GM18499 (cell line): ENCODE results near the gene TEC.
"Not testable (repeated sequence)": the region's sequence is repeated elsewhere in the genome, so short reads cannot be mapped to it uniquely, and the experiment has no call there.

Experiments used
- ATAC-seq: cut with Tn5 transposase; IDR thresholded peaks from one replicate; pipeline ENCODE4 v1.9.1; 2021; ENCODE audit warnings: moderate number of reproducible peaks; ENCODE audit not compliant: insufficient read depth, unreplicated experiment

TEC gene

DNA sequence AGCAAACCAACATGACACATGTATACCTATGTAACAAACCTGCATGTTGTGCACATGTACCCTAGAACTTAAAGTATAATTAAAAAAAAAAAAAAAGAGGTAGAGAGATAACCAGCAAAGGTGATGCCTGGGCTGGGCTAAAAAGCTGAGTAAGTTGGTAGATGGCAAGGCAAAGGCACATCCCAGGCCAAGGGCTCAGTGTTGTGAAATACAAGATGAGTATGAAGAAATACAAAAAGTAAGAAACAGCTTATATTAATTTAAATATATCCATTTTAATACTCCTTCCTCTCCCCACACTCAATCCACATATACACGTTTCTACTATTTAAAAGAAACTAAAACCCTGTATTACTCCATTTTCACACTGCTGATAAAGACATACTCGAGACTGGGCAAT is 25.8 kb downstream of the TEC start:
- no peak for ATAC-seq

DNA sequence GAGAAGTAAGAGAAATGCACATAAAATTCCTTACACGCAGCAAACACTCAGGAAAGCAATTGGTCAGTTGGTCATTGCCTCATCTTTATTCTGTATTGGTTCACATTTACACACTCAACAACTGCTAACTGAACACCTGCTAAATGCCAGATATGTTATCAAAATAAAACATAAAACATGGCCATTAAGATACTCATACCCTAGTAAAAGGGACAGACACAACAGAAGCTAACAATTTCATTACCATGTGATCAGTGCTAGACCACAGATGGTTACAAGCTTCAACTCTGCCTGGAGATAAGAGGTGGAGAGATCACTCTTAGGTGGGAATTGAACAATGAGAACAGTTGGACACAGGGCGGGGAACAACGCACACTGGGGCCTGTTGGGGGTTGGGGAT is 26.2 kb downstream of the TEC start:
- no peak for ATAC-seq

DNA sequence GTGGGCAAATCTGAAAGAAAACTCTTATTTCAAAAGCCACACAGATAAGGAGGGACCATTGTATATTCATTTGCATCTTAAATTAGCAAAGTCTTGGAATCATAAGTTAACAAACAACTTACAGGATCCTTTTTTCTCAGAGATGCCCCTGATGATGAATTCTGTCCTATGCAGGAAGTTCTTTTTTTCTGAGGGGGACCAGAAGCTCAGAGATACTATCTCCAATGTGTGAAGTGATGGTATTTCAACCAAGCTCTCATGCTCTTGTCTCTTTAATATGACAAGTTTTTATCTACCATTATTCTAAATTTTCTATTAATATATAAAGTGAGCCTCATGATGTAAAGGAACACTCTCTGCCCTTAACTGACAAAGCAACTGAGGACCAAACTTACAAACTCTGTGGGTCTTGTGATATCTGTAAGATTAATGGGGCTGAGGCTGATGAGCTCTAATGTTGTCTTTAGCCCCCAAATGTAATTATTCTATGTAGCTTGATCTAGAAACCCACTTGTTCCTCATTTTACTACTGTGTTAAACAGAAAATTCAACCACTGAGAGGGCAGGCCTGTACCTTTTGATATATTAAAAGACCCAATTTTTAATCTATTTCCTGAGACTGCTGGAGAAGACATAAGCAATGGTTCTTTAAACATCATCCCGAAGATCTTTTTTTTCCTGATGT is 27.0 kb downstream of the TEC start:
- ATAC-seq = no peak

DNA sequence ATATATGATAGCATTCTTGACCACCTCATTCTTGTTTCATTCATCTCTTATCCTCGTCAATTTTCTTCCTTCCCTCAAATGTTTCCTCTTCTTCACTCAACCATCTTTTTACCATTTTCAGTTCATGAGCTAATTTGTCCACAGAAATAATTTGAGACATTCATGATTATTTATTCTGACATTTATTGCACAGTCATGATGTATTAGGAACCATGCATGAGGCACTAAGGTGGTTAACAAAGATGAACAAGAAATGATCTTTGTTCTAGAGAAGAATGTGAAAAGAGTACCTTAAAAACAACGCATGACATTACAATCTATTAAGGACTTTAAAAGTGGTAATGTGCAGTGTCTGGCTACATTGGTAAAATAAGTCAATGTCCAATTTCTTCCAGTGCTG is 27.9 kb downstream of the TEC start:
- ATAC-seq = no peak

DNA sequence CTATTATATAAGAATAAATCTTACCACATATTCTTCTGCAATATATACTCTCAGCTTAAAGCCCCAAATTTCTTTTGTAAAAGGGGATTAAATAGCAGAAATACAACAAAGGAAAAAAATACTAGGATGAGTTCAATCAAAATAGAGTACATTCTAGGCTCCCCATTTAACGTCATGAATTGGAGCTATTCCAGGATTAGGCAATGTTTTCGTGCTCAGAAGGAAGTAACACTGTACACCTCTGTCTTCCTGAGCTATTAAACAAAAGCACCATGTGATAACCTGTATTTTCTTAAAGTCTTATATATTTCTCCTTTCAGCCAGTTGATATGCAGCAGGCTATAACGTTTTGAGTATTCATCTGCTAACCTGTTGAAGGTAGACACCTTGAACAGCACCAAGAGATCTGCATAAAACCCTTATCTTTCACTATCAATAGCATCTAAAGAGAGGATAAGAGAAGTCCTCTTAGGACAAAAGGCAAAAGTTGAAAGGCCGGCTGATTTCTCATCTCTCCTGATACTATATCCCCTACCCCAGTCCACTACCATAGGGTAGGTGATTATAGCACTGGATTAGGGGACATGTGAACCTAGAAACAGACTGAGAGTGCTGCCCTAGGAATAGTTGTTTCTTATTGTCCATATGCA is 31.5 kb downstream of the TEC start:
- no peak for ATAC-seq

DNA sequence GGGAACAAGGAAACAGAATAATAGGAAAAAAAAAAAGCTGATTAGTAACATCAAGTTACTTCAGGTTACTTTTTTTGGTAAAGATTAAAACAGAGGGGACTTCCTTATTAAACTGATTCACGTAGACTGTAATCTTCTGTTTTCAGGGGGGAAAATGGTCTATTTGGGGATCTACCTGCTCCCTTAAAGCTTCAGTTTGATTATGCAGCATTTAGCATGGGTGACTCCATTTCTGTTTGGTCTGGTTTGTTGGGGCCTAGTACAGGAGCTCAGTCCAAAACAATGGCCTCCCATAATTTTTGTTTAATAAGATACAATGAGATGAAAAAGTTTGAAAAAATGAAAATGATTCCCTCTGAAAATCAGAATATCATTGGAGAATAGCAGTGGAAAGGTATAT is 34.6 kb downstream of the TEC start:
- ATAC-seq = no peak

DNA sequence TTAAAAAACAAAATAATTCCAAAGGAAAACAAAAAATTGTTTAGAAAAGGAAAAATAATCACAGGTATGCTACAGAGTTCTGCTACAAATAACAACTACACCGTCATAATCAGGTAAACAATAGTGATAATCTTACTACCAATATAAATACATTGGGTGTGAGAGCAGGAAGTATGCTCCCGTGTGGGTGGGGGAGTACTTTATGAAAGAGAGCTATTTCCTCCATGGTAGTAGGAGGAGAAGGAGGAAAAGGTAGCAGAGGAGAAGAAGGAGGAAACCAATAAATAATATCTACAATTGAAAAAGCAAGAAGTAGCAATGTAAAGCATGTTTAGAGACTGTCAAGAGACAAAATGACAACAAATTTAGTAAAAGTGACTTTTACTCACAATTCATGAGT is 35.1 kb downstream of the TEC start:
- no peak for ATAC-seq

DNA sequence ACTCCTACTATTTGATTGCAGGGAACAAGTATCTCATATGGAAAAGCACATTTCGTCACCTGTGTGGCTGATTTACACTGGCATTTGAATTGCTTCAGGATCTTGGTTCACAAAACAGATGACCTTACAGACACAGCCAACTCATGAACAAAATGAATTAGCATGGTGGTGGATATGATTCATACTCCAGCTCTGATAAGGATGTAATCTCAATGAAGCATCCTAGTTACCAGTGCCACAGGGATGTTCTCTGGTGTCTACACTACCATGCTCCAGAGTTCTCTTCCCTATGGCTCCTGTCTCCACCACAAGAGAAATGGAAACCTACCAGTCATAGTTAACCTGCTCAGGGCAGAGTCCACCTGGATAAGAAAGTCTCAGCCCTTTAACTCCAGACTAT is 40.7 kb downstream of the TEC start:
- ATAC-seq = no peak

DNA sequence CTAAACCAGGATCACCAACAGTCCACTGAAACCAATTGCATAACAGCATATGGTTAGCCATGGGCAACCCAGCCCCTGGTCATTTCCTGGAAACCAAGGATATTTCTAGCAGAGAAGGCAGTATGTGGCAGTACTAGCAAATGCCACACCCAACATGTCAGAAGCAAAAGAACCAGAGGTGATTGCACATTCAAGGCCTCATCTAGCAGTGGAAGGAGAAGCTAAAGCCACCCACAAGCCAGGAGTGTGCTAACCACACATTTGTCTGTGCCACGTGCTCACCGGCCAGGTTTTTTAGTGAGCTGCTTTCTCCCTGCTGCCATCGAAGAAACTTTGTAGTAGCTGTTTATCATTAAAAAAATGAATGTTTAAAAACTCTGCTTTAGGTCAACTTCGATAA is 42.0 kb downstream of the TEC start:
- ATAC-seq = no peak

DNA sequence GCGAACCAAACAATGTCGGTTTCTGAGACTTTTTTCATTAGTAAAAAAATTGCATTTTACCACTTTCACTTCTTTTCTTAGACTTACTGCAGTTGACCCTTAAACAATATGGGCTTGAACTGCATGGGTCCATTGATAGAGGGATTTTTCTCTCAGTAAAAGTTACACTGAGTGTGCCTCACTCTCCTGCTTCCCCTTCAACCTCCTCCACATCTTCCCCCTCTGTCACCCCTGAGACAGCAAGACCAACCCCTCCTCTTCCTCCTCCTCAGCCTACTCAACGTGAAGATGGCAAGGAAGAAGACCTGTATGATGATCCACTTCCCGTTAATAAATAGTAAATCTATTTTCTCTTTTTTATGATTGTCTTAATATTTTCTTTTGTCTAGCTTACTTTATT is 43.4 kb downstream of the TEC start:
- ATAC-seq = no peak

DNA sequence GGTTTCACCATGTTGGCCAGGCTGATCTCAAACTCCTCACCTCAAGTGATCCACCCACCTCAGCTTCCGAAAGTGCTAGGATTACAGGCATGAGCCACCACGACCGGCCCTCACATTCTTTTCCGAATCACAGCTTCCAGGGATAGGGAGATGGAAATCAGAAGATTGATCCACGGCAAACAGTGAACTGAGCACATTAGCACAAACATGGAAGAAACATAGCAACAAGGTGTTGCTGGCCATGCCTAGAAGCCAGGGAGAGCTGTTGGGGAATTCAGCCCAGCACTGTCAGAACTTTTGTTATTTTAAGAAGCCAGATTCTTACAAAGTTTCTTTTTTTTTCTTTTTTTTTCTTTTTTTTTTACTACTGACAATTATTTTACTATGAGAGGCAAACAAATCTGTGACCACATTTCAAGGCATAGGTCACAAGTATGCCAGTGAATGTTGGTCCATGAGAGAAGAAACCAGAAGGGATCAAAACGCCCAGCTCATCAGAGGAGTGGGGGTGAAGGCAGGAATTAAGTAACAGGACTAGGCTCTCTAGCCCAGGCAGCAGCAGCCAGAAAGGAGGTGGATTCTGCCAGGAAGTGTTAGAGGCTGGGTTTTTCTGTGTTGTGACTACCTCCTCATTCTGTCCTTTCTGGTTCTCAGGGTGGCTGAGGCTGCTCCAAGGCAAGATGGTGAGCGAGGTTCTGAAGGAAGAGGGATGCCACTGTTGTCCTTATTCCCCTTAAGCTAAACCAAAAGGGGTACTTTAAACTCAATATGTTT is 44.1 kb downstream of the TEC start:
- ATAC-seq = no peak

DNA sequence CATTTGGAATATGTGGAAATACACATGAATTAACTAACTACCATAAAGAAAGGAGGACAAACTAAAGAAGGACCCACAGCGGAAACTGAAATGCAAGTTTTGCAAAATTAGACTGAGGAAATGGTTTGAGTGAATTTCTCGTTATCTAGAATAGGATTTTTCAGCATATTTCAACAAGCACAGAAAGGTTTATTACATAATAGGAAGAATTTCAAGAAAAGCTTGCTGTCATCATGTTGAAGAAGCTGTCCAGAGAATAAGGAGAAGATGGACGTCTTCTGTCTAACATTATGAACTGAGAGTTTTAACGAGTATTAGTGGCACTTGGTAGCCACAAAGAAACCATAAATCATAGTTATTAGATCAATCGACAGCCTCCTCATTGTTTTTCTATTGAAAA is 45.0 kb downstream of the TEC start:
- ATAC-seq = no peak

DNA sequence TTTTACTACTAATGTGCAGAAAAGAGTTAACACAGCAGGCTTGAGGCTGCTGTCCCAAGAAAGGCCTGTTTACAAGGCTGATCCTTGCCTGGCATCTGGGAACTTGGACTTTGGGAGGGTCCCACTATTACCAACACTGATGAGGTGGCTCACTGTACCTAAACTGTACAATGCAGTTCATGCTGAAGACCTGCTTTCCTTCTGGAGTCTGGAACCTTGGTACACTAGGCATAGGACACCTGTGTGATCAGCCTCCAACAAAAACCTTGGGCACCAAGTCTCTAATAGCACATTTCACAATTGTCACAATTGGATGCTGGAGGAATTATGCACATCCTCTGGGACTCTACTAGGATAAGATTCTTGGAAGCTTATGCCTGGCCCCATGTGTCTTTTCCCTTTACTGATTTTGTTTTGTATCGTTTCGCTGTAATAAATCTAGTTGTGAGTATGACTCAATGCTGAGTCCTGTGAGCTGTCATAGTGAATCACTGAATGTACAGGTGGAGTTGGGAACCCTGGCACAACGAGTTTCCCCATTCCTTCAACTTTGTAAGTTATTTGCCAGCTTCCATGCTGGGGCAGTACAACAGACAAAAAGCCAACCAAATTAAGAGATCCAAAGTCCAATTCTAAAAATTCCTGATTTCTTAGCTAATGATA is 45.9 kb downstream of the TEC start:
- no peak for ATAC-seq

DNA sequence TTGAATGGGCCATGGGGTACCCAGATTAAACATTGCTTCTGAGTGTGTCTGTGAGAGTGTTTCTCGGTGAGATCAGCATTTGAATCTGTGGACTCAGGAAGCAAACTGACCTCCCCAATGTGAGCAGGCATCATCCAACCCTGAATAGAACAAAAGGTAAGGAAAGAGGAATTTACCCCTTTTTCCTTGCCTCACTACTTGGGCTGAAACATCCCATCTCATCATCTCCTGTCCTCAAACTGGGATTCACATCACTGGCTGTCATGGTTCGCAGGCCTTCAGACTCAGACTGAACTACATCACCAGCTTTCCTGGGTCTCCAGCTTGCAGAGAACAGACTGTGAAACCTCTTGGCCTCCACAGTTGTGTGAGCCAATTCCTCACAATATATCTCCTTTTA is 47.1 kb downstream of the TEC start:
- no peak for ATAC-seq

DNA sequence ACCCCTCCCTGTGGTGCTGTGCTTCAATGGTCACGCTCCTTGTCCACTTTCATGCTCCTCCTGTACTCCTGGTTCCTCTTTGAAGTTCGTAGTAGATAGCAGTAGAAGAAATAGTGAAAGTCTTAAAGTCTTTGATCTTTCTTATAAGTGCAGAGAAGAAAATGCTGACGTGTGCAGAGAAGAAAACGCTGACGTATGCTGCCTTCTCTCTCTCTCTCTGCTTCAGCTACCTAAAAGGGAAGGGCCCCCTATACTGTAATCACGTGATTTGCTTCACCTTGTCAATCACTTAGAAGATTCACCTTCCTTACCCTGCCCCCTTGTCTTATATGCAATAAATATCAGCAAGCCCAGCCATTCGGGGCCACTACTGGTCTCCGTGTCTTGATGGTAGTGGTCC is 50.2 kb downstream of the TEC start:
- not testable (repeated sequence) for ATAC-seq

DNA sequence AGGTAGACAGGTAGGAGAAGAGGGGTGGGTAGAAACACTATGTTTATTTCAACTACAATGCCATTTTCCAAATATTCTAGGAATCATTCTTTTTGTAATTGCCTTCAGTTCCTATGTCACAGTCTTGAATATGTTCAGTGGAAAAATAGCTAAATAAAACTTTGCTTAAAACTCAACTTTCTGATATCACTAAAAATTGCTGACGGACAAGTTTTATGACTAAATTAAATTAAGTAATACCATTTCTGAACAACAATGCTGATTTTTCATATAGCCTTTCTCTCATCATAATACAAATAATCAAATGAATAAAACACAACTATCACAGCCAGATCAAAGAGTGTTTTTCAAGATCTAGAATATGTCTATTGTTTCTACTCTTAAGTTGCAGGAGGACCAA is 53.1 kb downstream of the TEC start:
- ATAC-seq = no peak

DNA sequence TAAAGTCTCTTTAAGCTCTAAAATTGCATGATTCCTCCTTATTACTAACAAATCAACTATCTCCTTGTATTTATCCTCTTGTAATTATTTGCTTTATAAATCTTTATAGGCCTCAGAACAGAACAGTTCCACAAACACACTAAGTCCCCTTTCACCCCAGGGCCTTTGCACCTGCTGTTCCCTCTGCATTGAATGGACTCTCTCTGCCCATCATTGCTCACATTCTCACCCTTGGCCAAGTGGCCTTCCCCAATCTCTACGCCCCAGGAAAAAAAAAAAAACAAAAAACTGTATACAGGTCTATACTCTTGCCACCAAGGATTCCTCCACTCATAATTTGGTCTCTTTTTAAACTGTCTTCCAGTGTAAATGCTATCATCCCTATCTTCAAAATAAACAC is 53.7 kb downstream of the TEC start:
- no peak for ATAC-seq

DNA sequence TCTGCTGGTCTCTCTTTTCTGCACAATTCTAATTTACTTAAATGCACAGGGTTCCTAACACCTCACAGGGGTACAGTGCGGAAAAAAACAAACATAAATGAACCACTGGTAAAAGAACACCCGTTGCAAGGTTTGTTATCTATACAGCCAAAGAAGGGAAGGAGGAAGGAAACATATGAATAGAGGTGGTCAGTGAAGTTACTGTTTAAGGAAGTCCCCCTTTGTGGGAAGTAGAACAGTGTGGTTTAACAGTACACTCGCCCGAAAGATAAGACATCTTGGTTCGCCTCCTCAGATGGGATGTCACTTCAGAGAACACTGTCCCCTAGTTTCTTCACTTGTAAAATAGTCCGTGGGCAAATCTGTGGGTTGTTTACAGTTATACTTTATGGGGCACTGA is 57.5 kb downstream of the TEC start:
- ATAC-seq = peak; percentile 80

DNA sequence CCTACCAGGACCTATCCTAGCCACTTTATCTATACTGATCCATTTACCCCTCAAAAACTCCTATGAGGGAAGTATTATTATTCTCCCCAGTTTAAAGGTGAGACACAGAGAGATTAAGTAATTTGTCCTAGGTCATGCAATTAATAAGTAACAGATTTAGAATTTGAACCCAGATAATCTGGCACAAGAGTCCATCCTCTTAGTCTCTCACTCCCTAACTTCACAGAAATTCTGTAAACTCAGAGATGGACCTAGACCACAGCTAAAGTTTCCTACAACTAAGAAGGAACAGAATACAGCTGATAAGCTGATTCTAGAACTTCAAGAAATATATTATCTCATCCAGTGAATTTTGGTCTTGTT is 58.7 kb downstream of the TEC start:
- no peak for ATAC-seq

DNA sequence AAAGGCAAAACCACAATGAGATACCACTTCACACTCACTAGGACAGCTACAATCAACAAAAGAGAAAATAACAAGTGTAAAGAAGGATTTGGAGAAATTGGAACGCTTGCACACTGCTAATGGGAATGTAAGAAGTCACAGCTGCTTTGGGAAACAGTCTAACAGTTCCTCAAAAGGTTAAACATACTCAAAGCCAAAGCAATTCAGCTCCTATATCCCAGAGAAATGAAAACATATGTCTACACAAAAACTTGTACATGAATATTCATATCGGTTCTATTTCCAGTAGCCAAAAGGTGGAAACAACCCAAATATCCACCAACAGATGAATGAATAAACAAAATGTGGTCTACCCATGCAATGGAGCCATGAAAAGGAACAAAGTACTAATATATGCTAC is 64.0 kb downstream of the TEC start:
- ATAC-seq = no peak

DNA sequence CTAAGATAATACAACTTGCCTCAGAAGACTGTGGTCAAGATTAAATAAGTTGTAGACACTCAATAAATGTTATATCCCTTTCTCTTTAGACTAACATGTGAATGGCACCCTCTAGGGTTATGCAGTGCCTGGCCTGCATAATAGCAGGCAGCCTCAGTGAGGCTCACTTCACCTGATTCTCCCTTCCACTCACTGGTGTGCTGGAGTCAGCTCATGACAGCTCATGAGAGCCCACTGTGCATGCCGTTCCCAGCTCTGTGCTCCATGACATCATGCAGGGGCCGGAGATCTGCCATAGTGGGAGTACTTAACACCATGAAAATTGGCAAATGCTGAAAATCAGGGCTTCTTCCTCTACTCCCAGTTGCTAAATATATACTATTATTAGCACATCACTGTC is 64.5 kb downstream of the TEC start:
- no peak for ATAC-seq
